Tibial nerve (tissue), 4 donors: ENCODE data around the gene JAG2. TPM values are rescaled to one million over a fixed set of nuclear protein-coding genes. Genes with fewer than 3 reads are reported as not detected.

Experiments
- DNase-seq, 2 donors: peaks; one replicate each; pipeline ENCODE4 v3.0.0-alpha.2; 2019; ENCODE audit warnings: low spot score in 2 of 2
- H3K27ac ChIP-seq, 4 donors: fragments of 200-600 bp; sonication (generic) in 3 of 4; one replicate each; pipeline ENCODE4 v1.5.1; 2017 to 2019; ENCODE audit warnings: mild to moderate bottlenecking in 1 of 4
- H3K27me3 ChIP-seq, 2 donors: fragments of 200-600 bp; sonication (generic) in 1 of 2; one replicate each; pipeline versions ENCODE4 v1.5.1 to v1.6.0; 2017 to 2019
- H3K36me3 ChIP-seq, 3 donors: fragments of 200-600 bp; sonication (generic); one replicate each; pipeline ENCODE4 v1.5.1; 2018 to 2019
- H3K4me1 ChIP-seq, 4 donors: fragments of 200-600 bp; sonication (generic) in 3 of 4; one replicate each; pipeline ENCODE4 v1.5.1; 2017 to 2019
- H3K4me3 ChIP-seq, 4 donors: fragments of 200-600 bp; sonication (generic) in 3 of 4; one replicate each; pipeline ENCODE4 v1.5.1; 2017 to 2019; ENCODE audit warnings: mild to moderate bottlenecking in 1 of 4, moderate library complexity in 1 of 4
- H3K9me3 ChIP-seq, 4 donors: fragments of 200-600 bp; sonication (generic) in 3 of 4; one replicate each; pipeline ENCODE4 v1.5.1; 2017 to 2019
- CTCF ChIP-seq, 5 experiments: fragments of 200-600 bp in 3 of 5; fragments of 450-650 bp in 2 of 5; sonication (generic) in 3 of 5; IDR thresholded peaks; one replicate each; pipeline ENCODE4 v1.5.1; 2016 to 2019; ENCODE audit warnings: antibody characterized with exemption in 5 of 5, mild to moderate bottlenecking in 3 of 5, moderate library complexity in 2 of 5
- EP300 ChIP-seq, 2 donors: sonication (generic); formaldehyde crosslinking; IDR thresholded peaks; one replicate each; pipeline ENCODE4 v1.6.1; 2017; ENCODE audit warnings: antibody characterized with exemption in 2 of 2, mild to moderate bottlenecking in 1 of 2
- POLR2A ChIP-seq, 2 donors: fragments of 450-650 bp; IDR thresholded peaks; one replicate each; pipeline ENCODE4 v1.6.1; 2017; ENCODE audit warnings: antibody characterized with exemption in 2 of 2, mild to moderate bottlenecking in 2 of 2, moderate library complexity in 2 of 2
- WGBS, 2 donors: methylation state at CpG; one replicate each; pipeline ENCODE4 v1.1.5; 2018; 5-methylcytosine and 5-hydroxymethylcytosine counted together
- total RNA-seq, 4 donors: library from RNA; depleted of rRNA; stranded (reverse); fragments of >200 nt; gene quantifications; one replicate each; pipeline ENCODE4 v1.1.0, GENCODE V29; 2016

JAG2 gene
- total RNA-seq, 4 donors from 2014 or later = 7.4 to 13.8 (median 12.8) TPM

- Histone ChIP-seq H3K4me1 (peaks cover 0 to 4% (median 0%) of the 10 kb centered on the region in 4 donors), H3K27ac (no peak overlapping the region), H3K4me3 (no peak overlapping the region), H3K36me3 (no peaks in the 10 kb centered on the region), H3K27me3 (no peaks in the 10 kb centered on the region), H3K9me3 (no peaks in the 10 kb centered on the region)
- no peak for TF ChIP-seq EP300 (IDR thresholded peaks at IDR 0.05)
- no peak for TF ChIP-seq POLR2A (IDR thresholded peaks at IDR 0.05)
- TF ChIP-seq CTCF (IDR thresholded peaks at IDR 0.05) = no peak
- WGBS, 2 donors = 77 to 81% methylated on average over 13 to 14 of the region's 14 CpGs
- no peak for DNase-seq
Observed at GRCh38 chr14:105159344-105159743, 9.2 kb downstream of the JAG2 start.

- H3K4me1 ChIP-seq = peaks cover 0 to 9% (median 0%) of the 10 kb centered on the region in 4 donors
- no peaks in the 10 kb centered on the region for H3K27me3 ChIP-seq
- 76 to 78% methylated on average over 8 to 12 of the region's 12 CpGs for WGBS, 2 donors
- H3K36me3 ChIP-seq = no peaks in the 10 kb centered on the region
- H3K27ac ChIP-seq = no peak overlapping the region
- no peaks in the 10 kb centered on the region for H3K9me3 ChIP-seq
- DNase-seq = no peak
- TF ChIP-seq POLR2A (IDR thresholded peaks at IDR 0.05) = no peak
- no peak for TF ChIP-seq EP300 (IDR thresholded peaks at IDR 0.05)
- no peak for TF ChIP-seq CTCF (IDR thresholded peaks at IDR 0.05)
- H3K4me3 ChIP-seq = no peak overlapping the region
Observed at GRCh38 chr14:105158794-105159193, 9.8 kb downstream of the JAG2 start.

GRCh38 chr14:105157872-105158271 lies 10.7 kb downstream of the JAG2 start:
- H3K36me3 ChIP-seq = no peaks in the 10 kb centered on the region
- no peaks in the 10 kb centered on the region for H3K9me3 ChIP-seq
- no peaks in the 10 kb centered on the region for H3K27me3 ChIP-seq
- H3K4me1 ChIP-seq = peaks cover 0 to 17% (median 0%) of the 10 kb centered on the region in 4 donors
- TF ChIP-seq EP300 (IDR thresholded peaks at IDR 0.05) = no peak
- TF ChIP-seq POLR2A (IDR thresholded peaks at IDR 0.05) = no peak
- no peak for TF ChIP-seq CTCF (IDR thresholded peaks at IDR 0.05)
- no peak overlapping the region for H3K27ac ChIP-seq
- DNase-seq = no peak
- H3K4me3 ChIP-seq = no peak overlapping the region
- 80 to 88% methylated on average over 12 to 14 of the region's 15 CpGs for WGBS, 2 donors

- TF ChIP-seq POLR2A (IDR thresholded peaks at IDR 0.05) (no peak), EP300 (IDR thresholded peaks at IDR 0.05) (no peak), CTCF (IDR thresholded peaks at IDR 0.05) (no peak)
- Histone ChIP-seq H3K36me3 (no peaks in the 10 kb centered on the region), H3K4me3 (no peak overlapping the region), H3K27me3 (no peaks in the 10 kb centered on the region), H3K4me1 (peaks cover 0 to 20% (median 0%) of the 10 kb centered on the region in 4 donors), H3K27ac (no peak overlapping the region), H3K9me3 (no peaks in the 10 kb centered on the region)
- 77 to 78% methylated on average over 27 to 31 of the region's 31 CpGs for WGBS, 2 donors
- DNase-seq = no peak
Observed at GRCh38 chr14:105156414-105157375, 11.9 kb downstream of the JAG2 start.
